Right renal pelvis (tissue), 4 donors: ENCODE measurements around the gene NRXN3. TPM values are rescaled to one million over a fixed set of nuclear protein-coding genes. Genes with fewer than 3 reads are reported as not detected.

ENCODE experiments used
- DNase-seq, 4 donors: peaks; one replicate each; pipeline ENCODE4 v3.0.0-alpha.2; 2013; ENCODE audit warnings: low read depth in 4 of 4, low spot score in 3 of 4, missing footprints in 1 of 4
- polyA plus RNA-seq, 4 donors: library from polyadenylated mRNA; unstranded; fragments of 120-200 nt; gene quantifications; one replicate each; pipeline ENCODE4 v1.2.1, GENCODE V29; 2013; ENCODE audit not compliant: insufficient read length in 4 of 4

Gene NRXN3
- polyA plus RNA-seq, 4 donors: 5.7 to 7.3 (median 7.2) TPM

DNA sequence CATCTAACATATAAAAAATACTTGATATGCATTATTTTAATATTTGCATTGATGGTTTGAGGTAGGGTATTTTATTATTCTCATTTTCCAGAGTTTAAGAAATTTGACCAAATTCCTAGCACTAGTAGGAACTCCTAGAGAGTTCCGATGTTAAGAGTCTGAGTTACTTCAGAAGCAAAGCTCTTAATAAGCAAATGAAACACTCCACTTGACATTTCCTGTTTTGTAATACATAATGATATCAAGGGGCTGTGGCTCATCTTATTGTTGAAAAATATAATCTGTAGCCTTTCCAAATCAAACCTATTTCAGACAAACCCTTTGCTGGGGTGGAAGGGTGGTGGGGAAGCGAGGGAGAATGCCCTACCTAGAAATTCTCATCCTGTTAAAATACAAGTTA lies 1685.6 kb downstream of the NRXN3 start:
- no peak for DNase-seq

GRCh38 chr14:79856381-79856780 lies 1686.2 kb downstream of the NRXN3 start:
- no peak for DNase-seq

- DNase-seq: no peak
Observed at GRCh38 chr14:79861111-79861510, 1690.9 kb downstream of the NRXN3 start.

DNA sequence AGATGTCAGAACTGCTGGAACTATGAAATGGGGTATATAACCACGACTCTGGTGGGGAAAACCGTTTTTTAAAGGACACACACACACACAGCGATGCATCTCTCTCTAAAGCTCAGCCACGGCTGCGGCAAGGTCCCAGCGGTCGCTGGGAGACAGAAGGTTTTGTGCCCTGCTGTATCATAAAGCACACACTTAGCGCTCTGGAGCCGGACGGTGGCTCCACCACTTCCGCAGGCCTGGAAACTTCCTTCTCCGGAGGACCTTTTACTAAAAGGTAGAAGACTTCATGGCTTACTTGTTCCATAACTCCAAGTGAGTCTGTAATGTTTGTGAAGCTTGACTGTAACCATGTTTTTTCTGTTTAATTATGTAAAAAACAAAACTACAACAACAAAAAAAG lies 1691.9 kb downstream of the NRXN3 start:
- no peak for DNase-seq

- no peak for DNase-seq
Observed at GRCh38 chr14:79871136-79871535, 1701.0 kb downstream of the NRXN3 start.

GRCh38 chr14:79878229-79878628 lies 1708.1 kb downstream of the NRXN3 start:
- no peak for DNase-seq

DNA sequence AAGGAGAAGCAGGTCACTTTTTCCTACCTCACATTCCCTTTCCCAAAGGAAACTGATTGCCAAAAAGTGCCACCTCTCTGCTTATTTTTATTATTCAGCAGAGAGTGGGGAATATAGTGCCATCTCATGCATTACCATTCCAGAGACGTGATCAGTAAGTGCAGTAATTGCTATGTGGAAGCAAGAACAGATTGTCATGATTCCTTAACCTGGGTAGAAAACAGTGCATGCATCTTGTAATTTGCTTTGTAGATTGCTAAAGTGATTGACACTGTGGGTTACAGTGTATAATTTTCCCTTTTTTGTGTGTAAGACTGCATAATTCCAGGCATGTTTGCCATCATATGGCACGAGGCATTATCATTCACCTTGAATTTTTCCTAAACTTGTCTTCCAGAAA lies 1708.6 kb downstream of the NRXN3 start:
- DNase-seq: no peak

DNA sequence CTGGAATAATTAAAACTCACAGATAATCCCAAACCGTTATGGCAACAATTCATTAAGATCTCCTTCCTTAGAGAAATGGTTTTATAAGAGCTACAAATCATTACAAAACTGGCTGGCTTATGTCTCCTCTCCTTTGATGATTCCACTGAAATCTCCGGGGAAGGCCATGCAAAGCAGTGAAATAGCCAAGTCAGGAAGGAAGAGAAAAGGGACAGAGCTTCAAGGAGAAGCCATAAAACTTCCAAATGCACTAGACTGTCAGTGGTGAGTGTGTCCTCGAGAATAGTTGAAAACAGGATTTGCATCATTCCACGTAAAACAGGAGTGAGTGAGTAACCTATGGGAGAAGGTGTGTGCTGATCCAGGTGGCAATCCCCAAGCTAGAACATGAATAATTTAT lies 1711.1 kb downstream of the NRXN3 start:
- no peak for DNase-seq

DNA sequence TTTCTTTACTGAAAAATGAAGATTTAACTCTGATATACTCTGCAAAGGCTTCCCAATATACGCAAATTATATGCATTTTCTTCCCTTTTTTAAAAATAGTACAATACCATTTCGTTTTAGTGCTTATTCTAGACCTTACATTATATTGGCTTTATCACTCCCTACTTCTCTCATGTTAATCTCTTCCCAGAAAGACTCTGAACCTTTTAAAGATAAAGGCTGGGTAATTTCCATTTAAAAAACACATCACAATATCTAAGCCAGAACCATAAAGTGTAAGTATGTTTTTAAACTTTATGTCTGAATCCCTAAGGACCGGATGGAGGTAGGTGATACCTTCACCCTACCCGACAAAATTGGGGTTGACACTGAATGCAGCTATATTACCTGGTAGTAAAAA lies 1720.4 kb downstream of the NRXN3 start:
- DNase-seq: no peak

GRCh38 chr14:79896009-79896408 lies 1725.8 kb downstream of the NRXN3 start:
- peak in 2 of 4 donors; percentile 8 to 22 for DNase-seq

- no peak for DNase-seq
Observed at GRCh38 chr14:79899610-79900009, 1729.4 kb downstream of the NRXN3 start.

- no peak for DNase-seq
Observed at GRCh38 chr14:79904497-79904896, 1734.3 kb downstream of the NRXN3 start.

GRCh38 chr14:79906994-79907393 lies 1736.8 kb downstream of the NRXN3 start:
- no peak for DNase-seq

DNA sequence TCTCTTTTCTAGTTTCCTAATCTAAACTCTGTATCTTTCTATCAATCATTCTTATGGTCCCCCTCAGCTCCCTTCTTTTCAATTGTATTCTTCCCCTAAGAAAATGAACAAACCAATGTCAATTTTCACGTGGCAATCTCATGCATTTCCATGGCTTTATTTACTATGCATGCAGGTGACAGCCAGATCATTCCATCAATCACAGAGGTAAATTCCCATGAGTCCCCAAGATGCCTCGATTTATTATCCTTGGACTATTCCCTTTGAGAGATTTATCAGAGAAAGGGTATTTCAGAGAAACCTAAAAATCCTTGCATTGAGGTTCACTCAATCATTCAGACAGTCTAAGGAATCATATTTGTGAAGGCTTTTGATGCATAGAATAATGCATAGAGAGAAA lies 1739.9 kb downstream of the NRXN3 start:
- no peak for DNase-seq

GRCh38 chr14:79911744-79912143 lies 1741.6 kb downstream of the NRXN3 start:
- DNase-seq: no peak

- DNase-seq: no peak
Observed at GRCh38 chr14:79914595-79914994, 1744.4 kb downstream of the NRXN3 start.

DNA sequence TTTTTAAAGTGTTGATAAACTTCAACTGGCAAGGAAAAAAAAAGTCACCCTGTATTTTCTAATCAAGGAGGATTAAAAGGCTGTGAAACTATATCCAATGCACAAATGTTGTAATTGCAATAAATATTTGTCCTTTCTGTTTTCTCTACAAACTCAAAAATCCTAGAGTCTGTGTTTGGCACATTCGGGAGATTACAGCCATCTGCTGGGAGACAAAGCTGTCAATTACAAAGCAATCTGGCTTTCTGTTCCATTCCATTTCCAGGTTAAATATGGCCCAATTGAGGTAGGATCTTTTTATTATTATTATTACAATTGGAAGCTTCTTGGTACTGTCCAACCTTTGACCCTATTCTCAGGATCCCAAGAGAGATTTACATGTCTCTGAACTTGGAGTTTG lies 1745.2 kb downstream of the NRXN3 start:
- no peak for DNase-seq

DNA sequence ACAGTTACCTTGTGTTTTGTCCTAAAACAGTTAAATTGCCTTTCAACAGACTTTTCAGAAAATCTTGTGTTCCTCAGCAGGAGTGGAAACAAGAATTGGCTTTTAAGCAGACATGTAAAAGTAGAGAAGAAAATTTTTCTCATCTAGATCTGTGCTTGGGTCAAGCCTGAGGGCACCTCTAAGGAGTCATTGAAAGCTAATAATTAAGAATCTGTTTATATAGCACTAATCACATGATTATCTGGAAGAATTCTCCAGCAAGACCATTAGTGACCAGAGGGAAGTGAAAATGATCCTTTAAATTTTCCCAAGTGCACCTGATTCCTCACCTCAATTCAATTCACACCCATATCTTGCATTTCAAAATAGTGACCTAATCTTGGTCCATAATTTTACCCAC lies 1746.1 kb downstream of the NRXN3 start:
- no peak for DNase-seq

GRCh38 chr14:79916892-79917291 lies 1746.7 kb downstream of the NRXN3 start:
- DNase-seq: no peak
